Ovary (tissue), 7 donors: ENCODE results near the gene LOC128125822.

Experiments
- DNase-seq, 5 donors: peaks; one replicate each; pipeline ENCODE4 v3.0.0-alpha.2; 2019 to 2020
- H3K27ac ChIP-seq, 2 donors: fragments of 200-600 bp; one replicate each; pipeline versions ENCODE4 v1.5.1 to v1.8.0; 2019 to 2022
- H3K27me3 ChIP-seq: fragments of 200-600 bp; one replicate; pipeline ENCODE4 v1.8.0; 2022
- H3K36me3 ChIP-seq: fragments of 200-600 bp; sonication (generic); one replicate; pipeline ENCODE4 v1.5.1; 2019
- H3K4me1 ChIP-seq: one replicate; pipeline ENCODE4 v1.8.1; 2013; ENCODE audit warnings: mild to moderate bottlenecking, moderate library complexity; ENCODE audit not compliant: insufficient read depth
- H3K4me3 ChIP-seq: fragments of 200-600 bp; sonication (generic); one replicate; pipeline ENCODE4 v1.5.1; 2017
- H3K9me3 ChIP-seq, 2 donors: fragments of 200-600 bp in 1 of 2; sonication (generic) in 1 of 2; one replicate each; pipeline versions ENCODE4 v1.5.1 to v1.8.1; 2013 to 2019; ENCODE audit warnings: mild to moderate bottlenecking in 1 of 2, moderate library complexity in 1 of 2
- EP300 ChIP-seq: sonication (generic); formaldehyde crosslinking; IDR thresholded peaks from one replicate; pipeline ENCODE4 v1.6.1; 2017; ENCODE audit warnings: antibody characterized with exemption
- POLR2A ChIP-seq: fragments of 450-650 bp; IDR thresholded peaks from one replicate; pipeline ENCODE4 v1.6.1; 2017; ENCODE audit warnings: antibody characterized with exemption, mild to moderate bottlenecking, moderate library complexity
- WGBS, 3 donors: extraction: QIAGEN DNeasy Blood & Tissue Kit in 1 of 3; methylation state at CpG; one replicate each; pipeline versions ENCODE4 v1.1.5 to v1.1.7; 2013 to 2017; 5-methylcytosine and 5-hydroxymethylcytosine counted together
- intact Hi-C, 4 donors: fragments of 100-400 bp; cut with DNase I; formaldehyde crosslinking; loops; one replicate each; pipeline versions ENCODE4 v1.11.0 to v1.15.1; 2022 to 2023
- TF ChIP-seq, protein P1 (sequence below), 3 donors: fragments of 450-650 bp in 2 of 3; fragments of 200-600 bp in 1 of 3; IDR thresholded peaks; one replicate each; pipeline versions ENCODE4 v1.5.1 to v1.8.0; 2016 to 2022; ENCODE audit warnings: antibody characterized with exemption in 3 of 3, mild to moderate bottlenecking in 1 of 3
- donor health status: DM: no; HTN: no; CAD: no; lungs with moderate emphysema.
- donor health status: DM: no; HTN: no; CAD: no.
- donor health status: Bipolar disorder and iron deficiency.
- donor health status: DM: no; HTN: no; CAD: no.
- donor health status: DM: yes; HTN: yes; CAD: no.

Gene LOC128125822

DNA sequence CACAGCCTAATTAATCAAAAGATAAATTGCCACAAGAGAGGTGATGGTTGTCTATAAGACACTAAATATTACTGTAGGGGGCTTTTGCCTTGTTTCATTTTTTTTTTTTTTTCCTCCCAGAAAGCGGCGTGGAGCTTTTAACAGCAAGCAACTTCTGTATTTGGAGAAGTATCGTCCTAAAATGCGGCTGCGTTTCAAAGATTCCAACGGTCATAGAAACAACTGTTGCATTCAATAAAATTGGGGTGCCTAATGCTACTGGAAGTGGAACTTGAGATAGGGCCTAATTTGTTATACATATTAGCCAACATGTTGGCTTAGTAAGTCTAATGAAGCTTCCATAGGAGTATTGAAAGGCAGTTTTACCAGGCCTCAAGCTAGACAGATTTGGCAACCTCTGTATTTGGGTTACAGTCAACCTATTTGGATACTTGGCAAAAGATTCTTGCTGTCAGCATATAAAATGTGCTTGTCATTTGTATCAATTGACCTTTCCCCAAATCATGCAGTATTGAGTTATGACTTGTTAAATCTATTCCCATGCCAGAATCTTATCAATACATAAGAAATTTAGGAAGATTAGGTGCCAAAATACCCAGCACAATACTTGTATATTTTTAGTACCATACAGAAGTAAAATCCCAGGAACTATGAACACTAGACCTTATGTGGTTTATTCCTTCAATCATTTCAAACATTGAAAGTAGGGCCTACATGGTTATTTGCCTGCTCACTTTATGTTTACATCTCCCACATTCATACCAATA is 7.8 kb downstream of the LOC128125822 start:
- H3K4me1 ChIP-seq = no peaks in the 10 kb centered on the region
- no peak for DNase-seq
- intact Hi-C loops = loop anchor here in 1 of 4 donors (10.0 kb wide), 1 partner anchor 55 kb away; the partner anchor contains the start of gene PHF3
- H3K4me3 ChIP-seq = no peak overlapping the region
- no peaks in the 10 kb centered on the region for H3K9me3 ChIP-seq
- H3K27ac ChIP-seq = no peak overlapping the region
- TF ChIP-seq EP300 (no peak), POLR2A (no peak)
- TF ChIP-seq, protein P1, sequence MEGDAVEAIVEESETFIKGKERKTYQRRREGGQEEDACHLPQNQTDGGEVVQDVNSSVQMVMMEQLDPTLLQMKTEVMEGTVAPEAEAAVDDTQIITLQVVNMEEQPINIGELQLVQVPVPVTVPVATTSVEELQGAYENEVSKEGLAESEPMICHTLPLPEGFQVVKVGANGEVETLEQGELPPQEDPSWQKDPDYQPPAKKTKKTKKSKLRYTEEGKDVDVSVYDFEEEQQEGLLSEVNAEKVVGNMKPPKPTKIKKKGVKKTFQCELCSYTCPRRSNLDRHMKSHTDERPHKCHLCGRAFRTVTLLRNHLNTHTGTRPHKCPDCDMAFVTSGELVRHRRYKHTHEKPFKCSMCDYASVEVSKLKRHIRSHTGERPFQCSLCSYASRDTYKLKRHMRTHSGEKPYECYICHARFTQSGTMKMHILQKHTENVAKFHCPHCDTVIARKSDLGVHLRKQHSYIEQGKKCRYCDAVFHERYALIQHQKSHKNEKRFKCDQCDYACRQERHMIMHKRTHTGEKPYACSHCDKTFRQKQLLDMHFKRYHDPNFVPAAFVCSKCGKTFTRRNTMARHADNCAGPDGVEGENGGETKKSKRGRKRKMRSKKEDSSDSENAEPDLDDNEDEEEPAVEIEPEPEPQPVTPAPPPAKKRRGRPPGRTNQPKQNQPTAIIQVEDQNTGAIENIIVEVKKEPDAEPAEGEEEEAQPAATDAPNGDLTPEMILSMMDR (IDR thresholded peaks at IDR 0.05) = no peak
- WGBS, 3 donors = 96 to 98% (median 96%) methylated on average over 6 of the region's 6 CpGs
- no peaks in the 10 kb centered on the region for H3K27me3 ChIP-seq
- H3K36me3 ChIP-seq = no peaks in the 10 kb centered on the region

DNA sequence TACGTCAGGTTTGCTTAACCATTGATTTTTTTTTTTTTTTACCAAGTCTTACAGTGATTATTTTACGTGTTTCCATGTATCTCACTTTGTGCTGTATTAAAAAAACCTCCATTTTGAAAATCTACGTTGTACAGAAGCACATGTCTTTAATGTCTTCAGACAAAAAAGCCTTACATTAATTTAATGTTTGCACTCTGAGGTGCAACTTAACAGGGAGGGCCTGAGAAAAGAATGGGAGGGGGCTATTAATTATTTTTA is 8.4 kb downstream of the LOC128125822 start:
- 66 to 78% (median 74%) methylated on average over 3 of the region's 3 CpGs for WGBS, 3 donors
- no peak overlapping the region for H3K4me3 ChIP-seq
- no peaks in the 10 kb centered on the region for H3K4me1 ChIP-seq
- no peaks in the 10 kb centered on the region for H3K36me3 ChIP-seq
- no peak for DNase-seq
- intact Hi-C loops = no loop called here
- TF ChIP-seq EP300 (no peak), POLR2A (no peak)
- TF ChIP-seq, protein P1 (IDR thresholded peaks at IDR 0.05) = no peak
- no peaks in the 10 kb centered on the region for H3K9me3 ChIP-seq
- no peaks in the 10 kb centered on the region for H3K27me3 ChIP-seq
- H3K27ac ChIP-seq = no peak overlapping the region

DNA sequence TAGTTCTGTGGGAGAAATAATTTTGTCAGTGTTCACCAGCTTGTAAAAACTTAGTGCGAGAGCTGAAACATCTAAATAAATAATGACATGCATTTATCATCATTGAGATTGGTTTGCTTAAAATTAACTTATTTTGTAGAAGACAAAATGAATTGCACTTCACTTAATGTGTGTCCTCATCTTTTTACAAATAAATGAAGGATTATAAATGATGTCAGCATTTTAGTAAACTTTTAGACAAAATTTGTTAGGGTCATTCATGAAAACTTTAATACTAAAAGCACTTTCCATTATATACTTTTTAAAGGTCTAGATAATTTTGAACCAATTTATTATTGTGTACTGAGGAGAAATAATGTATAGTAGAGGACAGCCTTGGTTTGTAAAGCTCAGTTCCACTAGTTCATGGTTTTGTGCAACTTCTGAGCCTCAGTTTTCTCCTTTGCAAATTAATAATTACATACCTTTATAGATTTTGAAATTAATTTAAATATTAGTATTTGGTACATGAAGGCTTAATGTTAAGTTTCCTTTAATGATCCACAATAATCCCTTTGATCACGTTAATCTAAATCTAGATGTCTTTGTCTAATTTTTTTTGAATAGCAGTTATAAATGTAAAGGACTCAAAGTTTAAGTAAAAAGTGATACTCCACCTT is 9.2 kb downstream of the LOC128125822 start:
- Histone ChIP-seq H3K4me1 (no peaks in the 10 kb centered on the region), H3K27me3 (no peaks in the 10 kb centered on the region), H3K27ac (no peak overlapping the region), H3K4me3 (no peak overlapping the region), H3K9me3 (no peaks in the 10 kb centered on the region), H3K36me3 (no peaks in the 10 kb centered on the region)
- DNase-seq = no peak
- intact Hi-C loops = no loop called here
- TF ChIP-seq POLR2A = no peak
- TF ChIP-seq, protein P1 (IDR thresholded peaks at IDR 0.05) = no peak
- no peak for TF ChIP-seq EP300
- WGBS, 3 donors = 94% methylated on average over 2 of the region's 2 CpGs

DNA sequence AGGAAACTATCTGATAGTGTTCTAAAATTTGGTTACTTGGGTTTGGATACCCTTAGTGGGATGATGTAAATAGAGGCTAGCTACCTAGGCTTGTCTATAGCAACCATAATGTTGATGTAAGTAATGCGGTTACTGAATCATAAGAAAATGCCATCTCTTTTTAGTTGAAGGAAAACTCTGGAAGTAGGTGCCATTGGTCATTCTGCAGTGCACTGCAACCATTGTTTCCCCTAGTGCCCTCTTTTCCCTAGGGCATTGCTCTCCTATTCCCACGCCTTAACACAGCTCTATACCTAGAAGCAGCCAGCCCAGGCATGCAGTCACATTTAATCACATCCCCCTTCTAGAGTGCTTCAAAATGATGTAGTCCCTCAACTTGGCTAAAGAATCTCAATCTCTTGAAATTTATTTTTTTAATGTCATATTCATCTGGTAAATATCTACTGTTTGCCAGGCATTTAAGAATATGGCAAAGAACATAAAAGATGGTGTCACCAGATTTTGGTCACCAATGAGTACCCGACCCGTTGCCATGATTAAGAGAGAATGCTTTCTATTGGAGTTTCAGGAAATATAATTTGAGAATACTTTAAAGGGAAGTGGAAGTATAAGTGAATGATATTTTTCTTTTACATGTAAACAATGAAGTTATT is 10.4 kb downstream of the LOC128125822 start:
- no peak overlapping the region for H3K27ac ChIP-seq
- TF ChIP-seq POLR2A = no peak
- TF ChIP-seq EP300 = no peak
- TF ChIP-seq, protein P1 (IDR thresholded peaks at IDR 0.05) = no peak
- H3K4me1 ChIP-seq = no peaks in the 10 kb centered on the region
- intact Hi-C loops = no loop called here
- 74 to 96% (median 78%) methylated on average over 4 of the region's 4 CpGs for WGBS, 3 donors
- H3K4me3 ChIP-seq = no peak overlapping the region
- no peaks in the 10 kb centered on the region for H3K27me3 ChIP-seq
- H3K36me3 ChIP-seq = no peaks in the 10 kb centered on the region
- DNase-seq = no peak
- no peaks in the 10 kb centered on the region for H3K9me3 ChIP-seq
